PC-9 (cell line): ENCODE data around the gene CKM. TPM values are rescaled to one million over a fixed set of nuclear protein-coding genes. Genes with fewer than 3 reads are reported as not detected.

Source experiments
- BruUV-seq: library from RNA; stranded (reverse); fragments of 400-500 nt; replicated peaks from 2 replicates; lab custom pipeline; 2021; lab: Mats Ljungman, UMichigan
- CTCF ChIA-PET: fragments of 300-600 bp; sonication (Branson Sonifier 250); formaldehyde crosslinking; loops from one replicate; lab custom pipeline; 2022; ENCODE audit warnings: antibody characterized with exemption; lab: Charles Lee
- POLR2A ChIA-PET: fragments of 300-600 bp; sonication (Branson Sonifier 250); formaldehyde crosslinking; loops from one replicate; lab custom pipeline; 2022; ENCODE audit warnings: antibody characterized with exemption; ENCODE audit not compliant: unreplicated experiment; lab: Charles Lee
- DNase-seq, 2 experiments: peaks; one replicate each; pipeline versions ENCODE4 v3.0.0 to v3.0.0-alpha.2; 2015 to 2022; ENCODE audit warnings: mixed read lengths in 1 of 2
- H2AFZ ChIP-seq: fragments of 200-600 bp; sonication (generic); 2 replicates; pipeline ENCODE4 v1.8.1; 2017; ENCODE audit warnings: antibody characterized with exemption
- H3F3A ChIP-seq: fragments of 200-600 bp; sonication (generic); 2 replicates; pipeline ENCODE4 v1.8.1; 2017; ENCODE audit warnings: antibody characterized with exemption, mild to moderate bottlenecking, low read depth; ENCODE audit not compliant: insufficient read depth
- H3K27ac ChIP-seq: fragments of 200-600 bp; sonication (generic); 2 replicates; pipeline ENCODE4 v1.6.1; 2016; ENCODE audit warnings: mixed run types
- H3K27me3 ChIP-seq: fragments of 200-600 bp; sonication (generic); 2 replicates; pipeline ENCODE4 v1.6.1; 2016; ENCODE audit warnings: low read depth, mixed run types; ENCODE audit not compliant: insufficient read depth
- H3K36me3 ChIP-seq: fragments of 200-600 bp; sonication (generic); 2 replicates; pipeline ENCODE4 v1.6.1; 2016; ENCODE audit warnings: low read depth, mixed run types
- H3K4me1 ChIP-seq: fragments of 200-600 bp; sonication (generic); replicated peaks from 2 replicates; pipeline ENCODE4 v1.6.1; 2016; ENCODE audit warnings: mixed run types; ENCODE audit not compliant: insufficient read depth
- H3K4me2 ChIP-seq: fragments of 200-600 bp; sonication (generic); 2 replicates; pipeline ENCODE4 v1.6.1; 2017; ENCODE audit warnings: mixed run types
- H3K4me3 ChIP-seq: fragments of 200-600 bp; sonication (generic); 2 replicates; pipeline ENCODE4 v1.6.1; 2016; ENCODE audit warnings: mixed run types
- H3K79me2 ChIP-seq: fragments of 200-600 bp; sonication (generic); 2 replicates; pipeline ENCODE4 v1.6.1; 2017; ENCODE audit warnings: low read depth, mixed run types
- H3K9me2 ChIP-seq: fragments of 200-600 bp; sonication (generic); 2 replicates; pipeline ENCODE4 v1.8.1; 2017; ENCODE audit warnings: mild to moderate bottlenecking; ENCODE audit not compliant: insufficient read depth
- H3K9me3 ChIP-seq: fragments of 200-600 bp; sonication (generic); 2 replicates; pipeline ENCODE4 v1.8.1; 2016; ENCODE audit warnings: low read depth; ENCODE audit not compliant: insufficient read depth
- H4K20me1 ChIP-seq: fragments of 200-600 bp; sonication (generic); 2 replicates; pipeline ENCODE4 v1.8.1; 2017; ENCODE audit not compliant: insufficient read depth
- CTCF ChIP-seq: fragments of 200-600 bp; sonication (generic); conservative IDR thresholded peaks from 2 replicates; pipeline ENCODE4 v1.6.1; 2017; ENCODE audit warnings: mixed run types, antibody characterized with exemption, mild to moderate bottlenecking, moderate library complexity
- EZH2 ChIP-seq: fragments of 200-600 bp; sonication (generic); IDR thresholded peaks from 2 replicates; pipeline ENCODE4 v1.8.0; 2017; ENCODE audit warnings: antibody characterized with exemption, low read depth
- intact Hi-C: fragments of 100-400 bp; cut with micrococcal nuclease; formaldehyde crosslinking; loops from one replicate; pipeline ENCODE4 v1.10.0; 2022; ENCODE audit not compliant: unreplicated experiment
- total RNA-seq: library from RNA; stranded (reverse); gene quantifications from 2 replicates; pipeline ENCODE4 v1.2.3, GENCODE V29; 2021

The CKM gene
- total RNA-seq, 1 experiment from 2014 or later: not detected

- BruUV-seq: no TSS peak
- Histone ChIP-seq H3K4me1 (no peaks in the 10 kb centered on the region; the same call in 1 of the 2 replicates), H2AFZ (no peak overlapping the region), H3K9me3 (no peaks in the 10 kb centered on the region), H3K27ac (no peak overlapping the region), H4K20me1 (no peaks in the 10 kb centered on the region), H3K9me2 (no peaks in the 10 kb centered on the region), H3K27me3 (no peaks in the 10 kb centered on the region), H3K4me3 (no peak overlapping the region), H3K4me2 (no peak overlapping the region), H3K79me2 (no peaks in the 10 kb centered on the region), H3F3A (peaks cover 15% of the 10 kb centered on the region; the same call in 1 of the 2 replicates), H3K36me3 (no peaks in the 10 kb centered on the region)
- POLR2A ChIA-PET: no interaction called here
- CTCF ChIA-PET: no interaction called here
- no peak for TF ChIP-seq EZH2
- no peak for TF ChIP-seq CTCF
- DNase-seq: no peak
- intact Hi-C loops: no loop called here
These were observed 1.0 kb upstream of the CKM start for GRCh38 chr19:45323671-45324081.

- no peaks in the 10 kb centered on the region for H4K20me1 ChIP-seq
- intact Hi-C loops: no loop called here
- H3K36me3 ChIP-seq: no peaks in the 10 kb centered on the region
- H3K27me3 ChIP-seq: peaks cover 3% of the 10 kb centered on the region; the same call in 1 of the 2 replicates
- no peaks in the 10 kb centered on the region for H3K79me2 ChIP-seq
- H3F3A ChIP-seq: peaks cover 13% of the 10 kb centered on the region; the same call in 1 of the 2 replicates
- POLR2A ChIA-PET: no interaction called here
- H2AFZ ChIP-seq: no peak overlapping the region
- no peak overlapping the region for H3K27ac ChIP-seq
- no TSS peak for BruUV-seq
- TF ChIP-seq CTCF (no peak), EZH2 (no peak)
- H3K4me1 ChIP-seq: no peaks in the 10 kb centered on the region; the same call in 1 of the 2 replicates
- no peak overlapping the region for H3K4me2 ChIP-seq
- no peaks in the 10 kb centered on the region for H3K9me2 ChIP-seq
- H3K9me3 ChIP-seq: no peaks in the 10 kb centered on the region
- DNase-seq: no peak
- no peak overlapping the region for H3K4me3 ChIP-seq
- CTCF ChIA-PET: no interaction called here
These were observed 364 bp downstream of the CKM start for GRCh38 chr19:45322311-45322710.

GRCh38 chr19:45321848-45322247 lies 827 bp downstream of the CKM start:
- Histone ChIP-seq H3K4me1 (no peaks in the 10 kb centered on the region; the same call in 1 of the 2 replicates), H3K27ac (no peak overlapping the region), H3K4me3 (no peak overlapping the region), H3K9me3 (no peaks in the 10 kb centered on the region), H3K27me3 (peaks cover 3% of the 10 kb centered on the region; the same call in 1 of the 2 replicates), H3K9me2 (no peaks in the 10 kb centered on the region), H3K4me2 (no peak overlapping the region), H2AFZ (no peak overlapping the region), H3K36me3 (no peaks in the 10 kb centered on the region), H3F3A (peaks cover 9% of the 10 kb centered on the region; the same call in 1 of the 2 replicates), H4K20me1 (no peaks in the 10 kb centered on the region), H3K79me2 (no peaks in the 10 kb centered on the region)
- no peak for DNase-seq
- ChIA-PET CTCF (no interaction called here), POLR2A (no interaction called here)
- intact Hi-C loops: no loop called here
- no TSS peak for BruUV-seq
- TF ChIP-seq EZH2: no peak
- no peak for TF ChIP-seq CTCF
